ENCODE results near the gene ADRB1.

ADRB1 gene

GRCh38 chr10:114057855-114058254 is 14.2 kb downstream of the ADRB1 start:
- no peak for DNase-seq (ENCODE audit: low spot score)

DNA sequence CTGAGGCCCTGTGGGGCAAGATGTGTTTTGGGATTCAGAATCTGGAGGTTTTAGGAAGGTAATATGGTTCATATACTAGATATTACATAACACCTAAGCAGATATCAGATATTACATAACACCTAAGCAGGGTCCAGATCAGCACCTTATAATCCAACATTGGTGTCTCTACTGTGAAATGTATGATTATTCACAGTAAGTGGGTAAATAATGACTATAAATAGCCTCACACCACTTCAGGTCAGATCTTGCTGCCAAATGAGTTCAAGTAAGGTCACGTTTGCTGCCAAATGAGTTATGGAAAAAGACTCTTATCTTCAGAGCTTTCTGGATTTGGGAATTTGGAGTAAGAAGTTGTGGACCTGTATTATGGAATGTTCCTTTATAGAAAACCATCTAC is 14.6 kb downstream of the ADRB1 start:
- no peak for DNase-seq (ENCODE audit: low spot score)

- DNase-seq (ENCODE audit: low spot score): no peak
These were observed 15.9 kb downstream of the ADRB1 start for GRCh38 chr10:114059561-114059960.

GRCh38 chr10:114060456-114060855 is 16.8 kb downstream of the ADRB1 start:
- DNase-seq (ENCODE audit: low spot score): no peak

- DNase-seq (ENCODE audit: low spot score): no peak
These were observed 17.5 kb downstream of the ADRB1 start for GRCh38 chr10:114061148-114061547.

GRCh38 chr10:114061789-114062188 is 18.1 kb downstream of the ADRB1 start:
- DNase-seq (ENCODE audit: low spot score): no peak

DNA sequence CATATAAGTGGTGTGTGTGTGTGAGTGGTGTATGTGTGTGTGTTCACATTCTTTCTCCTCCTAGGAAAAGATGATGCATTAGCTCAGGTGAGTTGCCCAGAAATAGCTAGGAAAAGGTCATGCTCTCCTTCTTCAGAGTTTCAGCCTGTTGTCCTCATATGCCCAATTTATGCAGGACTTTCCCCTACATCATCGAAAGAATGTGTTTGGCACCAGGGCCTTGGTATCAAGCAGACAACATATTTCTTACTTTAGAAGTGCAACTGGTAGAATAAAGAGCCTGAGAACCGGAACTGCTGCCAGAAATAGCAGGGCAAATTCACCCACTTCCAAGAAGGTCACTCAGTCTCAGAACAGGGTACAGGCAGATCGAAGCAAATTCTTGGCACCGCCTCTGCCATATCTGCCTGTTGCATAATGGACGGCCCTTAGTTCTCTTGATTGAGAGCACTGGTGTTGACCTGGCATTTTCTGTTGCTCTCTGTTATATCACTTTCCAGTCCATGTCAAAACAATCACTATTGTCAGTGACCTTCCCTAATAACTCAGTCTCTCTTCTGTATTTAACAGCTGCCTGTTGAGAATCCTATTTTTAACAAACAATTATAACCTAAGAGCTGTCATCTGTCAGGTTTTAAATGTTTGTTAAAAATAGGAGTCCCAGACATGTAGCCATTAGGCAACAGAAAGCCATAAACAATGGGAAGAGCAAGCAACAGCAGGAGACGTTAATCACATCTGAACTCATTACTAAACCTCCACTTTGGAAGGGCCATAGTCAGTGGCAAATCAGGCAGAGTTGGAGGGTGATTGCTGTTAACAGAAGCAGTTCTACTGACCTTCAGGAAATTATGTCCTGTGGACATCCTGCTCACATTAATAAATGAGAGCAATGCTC is 20.7 kb downstream of the ADRB1 start:
- DNase-seq (ENCODE audit: low spot score): no peak

- no peak for DNase-seq (ENCODE audit: low spot score)
These were observed 21.4 kb downstream of the ADRB1 start for GRCh38 chr10:114065049-114065435.

GRCh38 chr10:114068054-114068707 is 24.5 kb downstream of the ADRB1 start:
- no peak for DNase-seq (ENCODE audit: low spot score)

DNA sequence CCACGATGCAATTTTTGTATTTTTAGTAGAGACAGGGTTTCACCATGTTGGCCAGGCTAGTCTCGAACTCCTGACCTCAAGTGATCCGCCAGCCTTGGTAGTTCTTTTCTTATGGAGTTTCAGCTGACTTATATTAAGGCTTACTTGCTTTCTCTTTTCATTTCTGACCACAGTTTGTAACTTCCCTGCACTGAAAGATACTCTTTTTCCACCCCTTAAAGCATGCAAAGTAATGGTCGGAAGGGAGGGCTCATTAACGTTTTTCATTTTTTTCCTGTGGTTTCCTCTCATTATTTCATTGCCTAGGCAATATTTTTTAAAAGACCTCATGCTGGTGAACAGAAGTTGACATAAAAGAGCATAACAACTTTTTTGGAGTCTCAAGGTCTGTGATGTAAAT is 27.0 kb downstream of the ADRB1 start:
- DNase-seq (ENCODE audit: low spot score): no peak

GRCh38 chr10:114071178-114071577 is 27.5 kb downstream of the ADRB1 start:
- no peak for DNase-seq (ENCODE audit: low spot score)

DNA sequence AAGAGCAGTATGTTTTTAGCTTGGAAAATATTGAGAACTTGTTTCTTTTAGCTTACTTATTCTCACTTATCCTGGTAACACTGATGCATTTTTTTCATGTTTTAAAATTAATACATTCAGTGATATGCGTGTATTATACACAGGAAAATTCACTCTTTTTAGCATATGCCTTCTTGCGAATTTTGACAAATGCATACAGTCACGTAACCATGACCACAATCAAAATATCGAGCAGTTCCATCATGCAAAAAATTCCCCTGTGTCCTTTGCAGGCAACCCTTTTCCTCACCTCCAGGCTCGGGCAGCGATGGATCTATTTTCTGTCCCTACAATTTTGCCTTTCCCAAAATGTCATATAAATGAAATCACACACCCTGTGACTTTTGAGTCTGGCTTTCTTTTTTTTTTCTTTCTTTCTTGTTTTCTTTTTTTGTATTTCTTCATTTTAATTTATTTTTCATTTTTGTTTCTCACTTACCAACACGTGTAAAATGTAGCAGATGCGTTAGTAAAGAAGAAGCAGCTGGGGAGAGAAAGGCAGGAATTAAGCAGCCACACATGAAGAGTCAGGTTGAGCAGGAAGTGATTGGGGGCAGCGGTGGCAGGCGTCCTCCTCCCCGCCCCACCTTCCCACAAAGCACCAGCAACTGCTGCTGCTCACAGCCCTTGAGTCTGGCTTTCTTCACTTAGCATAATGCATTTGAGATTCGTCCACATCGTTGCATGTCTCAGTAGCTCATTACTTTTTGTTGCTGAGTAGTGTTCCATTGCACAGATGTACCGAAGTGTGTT is 29.9 kb downstream of the ADRB1 start:
- no peak for DNase-seq (ENCODE audit: low spot score)

DNA sequence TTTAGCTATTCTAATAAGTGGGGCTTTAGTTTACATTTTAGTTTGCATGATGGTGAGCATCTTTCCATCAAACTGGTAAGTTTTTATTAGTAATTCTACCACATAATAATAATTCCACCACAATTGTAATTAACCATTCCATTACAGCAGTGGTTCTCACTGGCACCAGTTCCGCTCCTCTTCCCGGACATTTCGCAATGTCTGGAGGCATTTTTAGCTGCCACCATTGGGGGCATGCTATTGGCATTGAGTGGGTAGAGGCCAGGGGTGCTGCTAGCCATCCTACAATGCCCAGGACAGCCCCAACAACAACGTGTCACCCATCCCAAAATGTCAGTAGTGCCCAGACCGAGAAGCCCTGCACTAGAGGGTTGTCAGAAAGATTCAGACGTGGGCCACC is 31.4 kb downstream of the ADRB1 start:
- DNase-seq (ENCODE audit: low spot score): no peak

- no peak for DNase-seq (ENCODE audit: low spot score)
These were observed 33.7 kb downstream of the ADRB1 start for GRCh38 chr10:114077347-114077746.

DNA sequence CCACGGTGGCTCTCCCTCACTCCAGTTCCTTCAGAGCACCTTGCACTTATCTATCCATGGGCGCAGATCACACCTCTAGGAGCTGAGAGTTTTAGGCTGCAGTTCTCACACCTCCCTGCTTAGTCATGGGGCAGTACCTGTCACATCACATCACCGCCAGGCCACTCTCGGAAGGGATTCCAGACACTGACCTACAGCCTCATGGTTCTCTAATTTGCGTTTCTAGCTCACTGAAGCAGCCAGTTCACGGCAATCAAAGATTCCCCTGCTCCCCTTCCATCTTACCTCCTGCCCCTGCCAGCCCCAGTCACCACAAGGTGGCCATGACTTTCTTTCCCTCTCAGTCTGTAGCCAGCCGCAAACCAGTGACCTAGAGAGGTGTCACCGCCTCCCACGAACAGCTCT is 34.2 kb downstream of the ADRB1 start:
- no peak for DNase-seq (ENCODE audit: low spot score)

- DNase-seq (ENCODE audit: low spot score): no peak
These were observed 34.7 kb downstream of the ADRB1 start for GRCh38 chr10:114078346-114078745.

- no peak for DNase-seq (ENCODE audit: low spot score)
These were observed 35.8 kb downstream of the ADRB1 start for GRCh38 chr10:114079421-114079820.

- no peak for DNase-seq (ENCODE audit: low spot score)
These were observed 38.4 kb downstream of the ADRB1 start for GRCh38 chr10:114081911-114082583.

GRCh38 chr10:114083040-114083439 is 39.4 kb downstream of the ADRB1 start:
- no peak for DNase-seq (ENCODE audit: low spot score)

- DNase-seq (ENCODE audit: low spot score): no peak
These were observed 40.5 kb downstream of the ADRB1 start for GRCh38 chr10:114084215-114084614.

DNA sequence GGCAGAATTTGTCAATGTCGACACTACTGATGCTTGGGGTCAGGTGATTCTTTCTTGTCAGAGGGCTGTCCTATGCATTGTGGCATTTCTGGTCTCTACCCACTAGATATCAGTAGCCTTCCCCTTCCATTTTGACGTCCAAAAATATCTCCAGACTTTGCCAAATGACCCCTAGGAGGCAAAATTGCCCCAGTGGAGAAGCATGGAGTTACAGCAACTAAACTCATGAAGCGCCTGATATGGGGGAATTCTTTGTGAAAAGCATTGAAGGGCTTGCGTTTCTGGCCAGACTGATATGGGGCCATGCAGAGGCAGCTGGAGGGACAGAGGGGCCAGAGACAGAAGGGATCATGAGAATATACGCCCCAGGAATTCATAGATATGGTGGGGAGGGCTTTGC is 43.6 kb downstream of the ADRB1 start:
- no peak for DNase-seq (ENCODE audit: low spot score)

DNA sequence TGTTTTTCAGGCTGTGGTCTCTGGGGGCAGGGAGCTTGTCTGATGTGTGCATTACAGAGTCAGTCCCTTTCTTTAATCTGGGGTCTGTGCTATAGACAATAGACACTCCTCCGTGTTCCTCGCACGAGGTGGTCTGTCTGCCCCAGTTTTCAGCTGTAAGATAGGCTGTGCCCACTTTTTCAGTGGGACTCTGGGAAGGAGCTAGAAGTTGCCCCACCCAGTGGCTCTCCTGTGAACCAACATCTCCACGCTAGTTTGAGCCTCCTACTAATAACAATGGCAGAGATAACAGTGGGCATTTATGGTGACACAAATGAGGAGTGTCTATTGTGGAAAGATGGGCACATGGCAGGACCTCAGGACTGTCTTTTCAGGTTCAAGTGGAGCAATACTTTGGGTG is 44.0 kb downstream of the ADRB1 start:
- DNase-seq (ENCODE audit: low spot score): no peak
